HuH-7.5 (cell line): ENCODE results near the gene MEIS1.
A peak's percentile ranks its signal among the peaks of the same experiment; 100 is the strongest.

Experiments used
- DNase-seq: peaks from one replicate; pipeline ENCODE4 v3.0.0; 2011; ENCODE audit warnings: low spot score

The MEIS1 gene

DNA sequence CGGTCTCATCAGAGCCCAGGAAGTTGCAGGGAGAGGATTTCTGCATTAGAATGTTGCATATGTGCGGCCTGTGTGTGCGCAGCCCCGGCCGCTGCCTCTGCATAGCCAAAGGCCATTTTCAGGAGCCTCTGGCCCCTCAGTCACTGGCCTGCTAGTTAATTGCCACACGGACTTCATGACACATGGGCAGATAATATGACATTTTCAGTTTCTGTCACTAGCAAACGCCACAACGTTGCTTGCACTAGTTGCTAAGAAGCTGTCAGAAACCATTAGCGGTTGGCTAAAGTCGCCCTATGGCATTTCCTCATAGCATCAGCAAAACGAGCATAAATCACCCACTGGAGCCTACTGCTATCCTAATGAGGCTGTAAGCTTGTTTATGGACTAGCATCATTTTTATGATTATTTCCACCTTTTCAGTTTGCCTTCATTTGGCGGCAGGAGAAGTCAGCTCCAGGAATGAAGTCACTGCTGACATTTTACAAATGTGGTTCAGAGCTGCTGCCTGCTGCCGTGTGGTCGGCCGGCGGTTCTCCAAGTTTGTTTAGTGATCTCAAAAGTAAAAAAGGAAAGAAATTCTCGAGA lies 73.7 kb downstream of the MEIS1 start:
- no peak for DNase-seq

DNA sequence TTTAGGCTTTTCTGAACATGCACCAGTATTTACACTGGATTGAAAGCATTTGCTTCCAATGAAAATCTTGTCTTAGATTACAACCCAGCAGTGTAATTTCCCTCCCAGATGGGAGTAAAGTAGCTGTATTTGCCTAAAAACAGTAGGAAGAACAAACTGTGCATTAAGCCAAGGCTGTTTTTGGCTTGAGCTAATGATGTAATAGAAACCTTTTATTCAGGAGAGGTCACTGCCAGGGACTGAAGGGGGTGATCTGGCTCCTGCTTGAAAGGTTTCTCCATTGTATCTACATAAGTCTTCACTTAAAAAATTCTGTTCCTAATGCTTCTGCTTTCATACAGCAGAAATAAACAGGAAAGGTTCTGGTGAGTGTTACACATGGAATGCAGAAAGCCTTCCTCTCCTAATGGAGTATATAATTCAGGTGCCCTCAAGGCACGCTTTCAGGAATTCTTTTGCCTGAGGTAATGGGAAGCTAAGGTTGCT lies 74.4 kb downstream of the MEIS1 start:
- no peak for DNase-seq

DNA sequence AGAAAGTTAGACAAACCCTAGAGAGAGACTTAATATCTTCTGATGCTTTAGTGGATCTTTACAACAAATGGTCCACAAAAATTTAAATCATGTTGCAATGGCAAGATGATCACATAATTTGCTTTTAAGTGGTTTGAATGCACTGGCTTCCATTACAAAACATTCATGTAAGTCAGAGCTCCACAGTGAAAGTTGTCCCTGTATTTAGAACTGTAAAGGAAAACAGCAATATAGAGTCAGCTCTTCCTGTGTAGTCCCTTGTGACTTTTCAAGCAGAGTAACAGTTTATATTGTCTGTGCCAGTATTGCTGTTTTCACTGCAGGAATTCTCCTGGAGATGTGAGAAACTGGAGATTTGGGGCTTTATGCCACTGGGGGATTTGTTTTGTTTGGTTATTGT lies 77.7 kb downstream of the MEIS1 start:
- no peak for DNase-seq

DNA sequence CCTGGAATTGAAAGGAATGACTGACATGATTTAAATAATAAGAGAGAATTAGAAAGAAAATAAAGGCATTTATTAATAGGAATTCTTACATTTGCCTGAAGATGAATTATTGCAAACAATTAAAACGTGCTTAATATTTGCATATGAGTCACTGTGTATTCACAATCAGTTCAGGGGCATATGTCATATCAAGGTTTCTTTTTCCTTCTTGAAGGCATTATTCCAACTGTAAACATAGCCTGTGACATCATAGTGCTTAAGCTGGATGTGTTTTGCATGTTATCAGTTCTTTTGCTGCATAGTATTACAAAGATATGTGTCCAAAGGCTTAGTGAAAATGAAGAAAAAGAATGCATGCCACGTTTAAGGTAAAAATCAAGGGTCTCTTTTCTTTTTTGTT lies 80.8 kb downstream of the MEIS1 start:
- no peak for DNase-seq

DNA sequence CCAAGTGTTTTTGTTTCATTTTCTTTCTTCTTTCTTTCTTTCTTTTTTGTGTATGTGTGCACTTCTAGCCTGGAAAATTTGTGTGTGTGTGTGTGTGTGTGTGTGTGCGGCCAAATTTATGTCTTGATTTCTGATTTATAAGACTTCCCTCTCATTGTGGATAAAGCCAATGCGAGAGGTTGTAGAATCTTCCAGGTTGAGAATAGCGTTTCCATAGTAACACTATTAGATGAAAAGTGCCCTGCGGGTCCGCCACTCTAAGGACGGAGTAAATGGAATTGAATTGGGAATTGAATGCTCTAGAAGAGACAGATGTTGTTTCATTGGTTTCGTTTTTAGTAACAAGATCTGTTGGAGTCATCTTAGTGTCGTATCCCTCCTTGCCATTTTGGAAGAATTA lies 81.6 kb downstream of the MEIS1 start:
- no peak for DNase-seq

DNA sequence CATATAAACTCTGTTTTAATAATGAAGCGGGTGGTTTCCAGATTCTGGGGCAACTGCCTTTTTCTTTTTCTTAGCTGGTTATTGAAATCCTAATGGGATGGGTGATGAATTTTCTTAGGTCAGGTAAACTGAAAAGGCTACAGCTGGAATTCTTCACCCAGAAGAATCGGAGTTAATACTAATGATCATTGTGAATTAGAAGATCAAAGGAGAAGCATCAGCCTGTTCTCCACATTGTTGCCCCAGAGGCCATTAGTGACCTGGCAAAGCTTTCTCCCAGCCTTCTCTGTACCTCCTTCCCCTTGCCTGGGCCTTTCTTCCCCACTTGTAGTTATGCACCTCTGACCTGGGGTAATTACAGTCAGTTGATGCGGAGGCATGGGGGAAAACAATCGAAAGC lies 82.8 kb downstream of the MEIS1 start:
- DNase-seq = no peak

DNA sequence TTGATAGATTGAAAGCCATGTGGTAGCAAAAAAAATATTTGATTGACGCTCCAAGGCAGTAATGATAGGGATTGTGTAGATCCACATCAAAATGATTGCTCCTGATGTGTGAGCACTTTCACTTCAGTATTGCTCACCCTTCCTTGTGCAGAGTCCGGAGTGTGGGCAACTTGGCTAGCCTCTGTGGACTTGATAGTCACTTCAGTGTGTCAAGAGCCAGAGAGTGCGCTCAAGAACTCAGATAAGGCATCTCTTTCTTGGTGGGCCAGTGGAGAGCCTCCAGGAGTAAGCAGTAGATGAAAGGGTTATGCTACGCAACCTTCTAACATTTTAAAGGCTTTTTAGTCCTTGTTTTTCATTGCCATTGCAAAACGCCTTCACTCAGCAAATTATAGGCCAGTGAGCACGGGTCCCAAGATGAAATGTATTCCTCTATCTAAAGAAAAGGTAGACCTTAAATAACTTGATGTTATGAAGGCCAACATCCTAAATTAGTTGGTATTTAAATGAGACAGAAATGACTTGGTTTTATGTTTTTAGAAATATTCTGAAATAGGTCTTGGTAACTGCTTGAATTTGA lies 84.4 kb downstream of the MEIS1 start:
- no peak for DNase-seq

DNA sequence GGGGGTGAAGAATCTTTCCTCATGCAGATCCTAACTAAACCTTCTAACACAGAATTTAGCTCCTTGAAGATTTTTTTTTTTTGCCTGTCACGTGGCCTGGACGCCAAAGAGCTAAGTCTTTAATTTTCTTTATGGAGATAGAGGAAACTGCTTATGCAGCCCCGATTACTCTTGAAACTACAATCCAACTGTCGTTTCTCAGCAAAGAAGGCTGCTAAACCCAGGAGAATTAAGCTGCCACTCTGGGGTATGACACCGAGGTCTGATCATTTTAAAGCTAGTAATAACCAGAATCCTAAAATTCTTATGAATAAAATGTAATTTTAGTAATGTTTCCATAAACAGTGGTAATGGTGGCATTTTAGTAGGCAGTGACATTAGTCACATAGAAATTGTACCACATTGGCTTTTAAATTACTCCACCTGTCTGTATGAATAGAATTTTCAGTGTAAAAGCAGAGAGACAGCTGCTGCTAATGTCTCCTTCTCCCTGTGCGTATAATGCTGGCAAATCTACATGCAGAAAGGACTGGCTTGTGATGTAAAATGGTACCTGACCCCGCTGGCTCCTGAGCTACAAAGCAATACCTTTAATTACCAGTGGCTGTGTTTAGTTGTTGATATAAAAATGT lies 86.5 kb downstream of the MEIS1 start:
- DNase-seq = no peak

DNA sequence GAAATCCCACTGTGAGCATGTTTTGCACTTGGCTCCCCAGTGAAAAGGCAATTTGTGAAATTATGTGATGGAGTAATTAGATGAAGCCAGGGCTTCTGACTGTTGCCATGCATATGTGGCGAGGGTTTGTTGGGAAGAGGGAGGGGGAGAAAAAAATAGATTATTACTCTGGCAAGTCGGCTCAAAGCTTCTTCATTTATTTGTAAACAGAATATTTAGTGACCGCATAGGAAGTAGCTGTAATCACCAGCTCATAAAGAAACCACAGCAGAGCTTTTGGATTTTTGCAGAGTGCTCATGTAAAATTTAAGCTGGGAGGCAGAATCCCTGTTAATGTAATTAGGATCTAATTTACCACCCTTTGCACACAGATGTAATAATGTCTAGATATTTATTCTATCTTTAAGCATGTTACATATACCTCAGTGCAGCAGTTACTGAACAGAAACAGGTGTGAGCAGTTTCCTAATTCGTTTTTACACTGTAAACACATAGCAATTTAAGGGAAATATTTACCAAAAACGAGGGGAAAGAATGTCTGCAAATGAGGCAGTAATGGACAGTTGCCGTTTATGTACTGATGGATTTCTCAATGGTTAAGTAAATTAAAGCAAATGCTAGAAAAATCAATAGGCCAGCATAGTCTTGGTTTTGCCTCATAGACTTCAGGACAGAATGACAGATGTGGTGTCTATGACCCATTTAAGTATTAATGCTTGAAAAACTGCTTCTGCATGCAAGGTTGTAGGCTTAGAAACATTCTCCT lies 87.9 kb downstream of the MEIS1 start:
- DNase-seq = peak; percentile 17

DNA sequence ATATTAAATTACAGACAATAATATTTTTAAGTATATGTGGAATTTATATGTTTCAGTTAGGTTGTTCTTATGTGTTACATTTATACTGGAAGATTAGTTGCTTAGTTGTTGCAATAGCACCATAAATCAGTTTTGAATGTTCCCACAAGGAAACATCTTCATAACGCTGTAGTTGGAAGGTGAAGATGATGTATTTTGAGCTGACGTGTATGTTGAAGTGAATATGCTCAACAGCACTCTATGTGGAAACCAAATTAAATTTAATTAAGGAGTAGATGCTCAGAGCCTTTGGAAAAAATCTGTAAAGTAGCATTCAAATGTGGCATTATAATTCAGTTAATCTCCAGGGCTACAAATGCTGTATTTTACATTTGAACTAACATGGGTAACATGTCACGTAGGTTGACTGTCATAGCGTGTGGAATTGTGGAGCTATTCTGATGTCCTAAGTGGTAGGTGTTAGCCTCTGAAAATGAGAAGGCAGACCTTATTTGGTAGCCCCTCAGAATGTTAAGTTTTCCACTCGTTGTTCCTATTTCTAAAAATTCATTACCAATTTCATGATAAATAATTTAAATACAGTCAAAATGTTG lies 88.5 kb downstream of the MEIS1 start:
- no peak for DNase-seq

DNA sequence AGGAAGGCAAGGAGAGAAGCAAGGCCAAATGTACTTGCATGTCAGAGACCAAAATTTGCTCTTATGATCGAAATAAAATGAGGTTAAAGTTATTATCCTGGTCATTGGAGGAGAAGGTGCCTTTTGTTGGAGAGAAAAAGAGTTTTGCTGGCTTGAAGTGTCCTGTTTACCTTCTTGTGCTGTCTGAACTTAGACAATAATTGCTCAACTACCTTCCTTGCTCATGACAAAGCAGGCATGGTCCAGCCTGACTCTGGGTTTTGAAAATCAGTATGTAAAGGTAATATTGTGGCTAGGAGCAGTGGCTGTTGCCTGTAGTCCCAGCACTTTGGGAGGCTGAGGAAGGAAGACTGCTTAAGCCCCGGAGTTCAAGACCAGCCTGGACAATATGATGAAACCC lies 89.1 kb downstream of the MEIS1 start:
- DNase-seq = no peak

DNA sequence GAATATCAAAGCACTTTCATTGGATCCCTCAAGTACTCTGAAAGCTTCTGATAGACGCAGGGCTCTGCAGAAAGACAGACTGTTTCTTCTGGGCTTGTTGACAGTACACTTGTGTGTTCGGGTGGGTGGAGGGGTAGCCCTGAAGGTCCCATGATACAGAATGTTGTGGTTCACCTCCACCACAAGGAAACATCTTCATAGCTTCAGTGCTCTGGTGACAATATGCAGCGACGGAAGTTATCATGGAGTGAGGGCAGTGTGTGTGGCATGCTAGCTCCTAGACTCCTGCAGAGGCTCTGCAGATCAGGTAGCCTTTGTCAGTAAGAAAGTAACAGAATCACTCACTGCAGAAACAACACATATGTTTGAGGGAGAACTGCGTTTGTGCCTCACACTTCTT lies 90.7 kb downstream of the MEIS1 start:
- no peak for DNase-seq

DNA sequence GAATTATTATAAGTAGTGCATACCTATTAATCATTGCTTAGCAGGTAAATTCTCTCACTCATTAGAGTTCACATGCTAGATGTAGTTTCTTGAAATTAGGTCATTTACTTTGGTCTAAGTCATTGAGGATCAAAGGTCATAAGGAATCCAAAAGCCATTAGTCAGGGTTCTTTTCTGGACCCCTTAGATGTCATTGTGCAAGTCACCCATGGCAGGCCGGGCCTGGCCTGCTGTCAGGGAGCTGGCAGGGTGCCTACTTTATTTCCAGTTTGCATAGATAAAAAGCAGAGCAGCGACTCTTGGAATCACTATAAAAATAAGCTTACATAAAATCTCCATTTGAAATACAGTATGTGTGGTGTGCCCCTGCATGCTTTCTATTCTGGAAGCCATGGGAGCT lies 91.3 kb downstream of the MEIS1 start:
- no peak for DNase-seq

DNA sequence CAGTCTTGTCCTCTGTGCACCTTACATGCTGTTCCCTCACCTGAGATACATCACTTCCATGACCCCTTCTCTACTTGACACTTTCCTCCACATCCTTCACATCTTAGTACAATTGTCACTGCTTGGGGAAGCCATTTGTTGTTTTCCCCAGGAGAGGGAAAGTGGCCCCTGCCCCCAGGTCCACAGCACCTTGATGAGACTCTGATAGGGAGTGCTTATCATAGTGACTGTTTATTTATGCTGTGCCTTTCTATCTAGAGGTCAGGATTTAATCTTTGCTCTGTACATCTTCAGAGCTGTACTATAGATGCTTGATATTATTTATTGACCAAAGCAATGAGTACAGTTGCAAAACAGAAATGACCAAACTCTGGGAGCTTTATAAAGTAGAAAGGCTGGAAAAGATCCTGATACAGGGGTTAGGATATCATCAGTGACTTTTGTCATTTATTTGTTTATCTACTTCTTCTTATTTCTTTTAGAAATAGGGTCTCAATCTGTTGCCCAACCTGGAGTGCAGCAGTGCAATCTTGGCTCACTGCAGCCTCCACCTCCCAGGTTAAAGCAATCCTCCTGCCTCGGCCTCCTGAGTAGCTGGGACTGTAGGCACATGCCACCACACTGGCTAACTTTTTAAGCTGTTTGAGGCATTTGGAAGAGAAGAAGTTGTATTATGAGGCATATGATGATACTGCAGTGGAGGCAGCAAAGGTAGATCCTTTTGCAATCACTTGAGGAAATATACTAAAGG lies 94.2 kb downstream of the MEIS1 start:
- no peak for DNase-seq

DNA sequence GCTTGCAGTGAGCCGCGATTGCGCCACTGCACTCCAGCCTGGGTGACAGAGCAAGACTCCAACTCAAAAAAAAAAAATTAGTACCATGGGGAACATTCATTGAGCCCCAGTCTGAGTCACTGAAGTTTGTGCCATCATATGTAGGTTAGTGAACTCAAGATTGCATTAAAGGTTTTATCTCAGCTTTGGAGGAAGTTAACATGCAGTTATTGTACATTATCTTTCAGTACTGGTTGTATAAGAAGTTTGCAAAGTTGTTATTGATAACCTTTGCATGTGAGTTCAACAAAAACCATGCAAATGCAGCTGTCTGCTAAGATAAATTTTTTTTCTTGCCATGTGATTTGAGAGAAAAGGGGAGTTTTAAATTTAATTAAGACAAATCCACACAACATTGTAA lies 95.7 kb downstream of the MEIS1 start:
- DNase-seq = no peak

DNA sequence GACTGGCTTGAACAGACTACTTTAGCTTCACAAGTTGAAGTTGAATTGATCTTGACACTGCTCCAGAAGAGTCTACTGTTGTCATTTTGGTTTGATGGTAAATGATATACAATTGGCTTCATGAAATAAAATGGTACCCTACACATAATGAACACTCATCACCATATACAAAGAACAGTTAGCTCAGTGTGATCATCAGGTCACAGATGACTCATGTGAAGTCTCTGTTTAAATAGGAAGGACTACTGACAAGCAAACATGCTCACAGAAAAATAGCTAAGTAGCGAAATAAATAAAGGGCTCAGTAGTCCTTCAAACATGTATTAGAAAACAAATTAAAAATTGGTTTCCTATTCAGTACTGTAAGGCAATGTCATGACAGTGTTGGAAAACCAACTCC lies 96.2 kb downstream of the MEIS1 start:
- DNase-seq = no peak

DNA sequence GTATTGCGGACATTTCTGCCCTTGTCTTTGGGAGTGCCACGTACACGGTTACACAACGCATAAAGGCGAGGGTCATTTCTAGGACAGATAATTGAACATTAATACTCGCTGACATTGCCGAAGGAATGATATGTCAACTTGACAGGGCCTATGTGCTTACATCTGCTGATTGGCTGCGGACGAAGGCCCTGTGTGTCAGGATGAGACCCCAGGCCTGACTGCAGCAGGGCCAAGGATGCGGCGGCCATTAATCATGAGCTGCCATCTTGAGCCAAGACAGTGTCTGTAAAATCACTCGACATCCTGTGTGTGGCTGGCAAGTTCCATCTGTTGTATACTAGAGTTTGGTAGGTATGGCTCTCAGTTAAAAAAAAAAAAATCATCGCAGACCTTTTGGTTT lies 96.6 kb downstream of the MEIS1 start:
- no peak for DNase-seq

DNA sequence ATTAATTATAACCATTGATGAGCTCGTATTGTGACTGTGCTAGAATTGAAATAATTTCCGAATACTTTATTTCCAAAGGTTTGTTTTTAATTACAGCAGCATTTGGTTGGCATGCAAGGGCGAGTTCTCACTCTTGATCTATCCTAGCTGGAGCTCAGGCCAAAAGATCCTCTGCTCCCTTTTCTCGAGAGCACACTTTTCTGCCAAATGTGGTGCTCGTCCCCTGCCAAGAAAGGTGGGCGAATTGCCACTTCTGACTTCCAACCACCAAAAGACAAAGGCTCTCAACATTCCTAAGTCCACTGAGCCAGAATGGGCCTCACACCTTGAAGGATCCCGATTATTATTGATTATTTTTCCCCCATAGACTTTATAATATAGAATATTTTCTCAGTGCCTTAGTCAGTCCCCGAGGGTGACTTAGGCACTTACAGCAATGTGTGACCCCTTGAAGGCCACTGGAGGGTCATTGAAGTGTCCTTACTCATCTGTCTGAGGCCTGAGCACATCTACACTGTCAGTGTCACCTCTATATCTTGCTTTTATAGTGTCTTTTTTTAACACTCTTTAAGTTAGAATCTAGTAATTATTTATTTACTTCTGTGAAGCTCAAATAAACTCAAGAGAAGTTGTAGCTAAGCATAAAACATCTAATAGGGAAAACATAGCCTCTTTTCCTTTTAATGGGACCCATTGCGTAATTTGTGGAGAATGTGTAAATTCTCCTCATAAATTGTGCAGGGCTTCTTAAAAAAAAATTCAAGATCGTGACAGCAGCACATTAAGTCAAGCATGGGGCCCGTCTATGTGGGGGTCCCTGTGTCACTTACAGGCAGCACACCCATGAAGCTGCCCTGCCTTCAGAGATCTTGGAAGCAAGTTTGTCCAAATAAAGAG lies 98.3 kb downstream of the MEIS1 start:
- no peak for DNase-seq

DNA sequence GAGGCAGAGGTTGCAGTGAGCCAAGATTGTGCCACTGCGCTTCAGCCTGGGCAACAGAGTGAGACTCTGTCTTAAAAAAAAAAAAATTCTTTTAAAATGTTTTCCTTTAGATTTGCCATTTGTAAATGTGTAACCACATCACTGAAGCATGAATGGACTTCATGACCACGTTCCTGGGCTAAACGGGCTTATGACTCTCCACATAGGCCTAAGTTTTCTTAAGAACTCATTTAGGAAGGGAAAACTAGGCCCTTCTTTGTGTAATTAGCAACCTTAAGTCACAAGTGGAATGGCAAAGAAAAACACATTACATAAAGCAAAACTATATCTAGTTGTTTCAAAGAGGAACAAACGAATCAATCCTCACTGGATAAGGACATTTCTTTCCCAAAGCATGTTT lies 99.5 kb downstream of the MEIS1 start:
- no peak for DNase-seq

DNA sequence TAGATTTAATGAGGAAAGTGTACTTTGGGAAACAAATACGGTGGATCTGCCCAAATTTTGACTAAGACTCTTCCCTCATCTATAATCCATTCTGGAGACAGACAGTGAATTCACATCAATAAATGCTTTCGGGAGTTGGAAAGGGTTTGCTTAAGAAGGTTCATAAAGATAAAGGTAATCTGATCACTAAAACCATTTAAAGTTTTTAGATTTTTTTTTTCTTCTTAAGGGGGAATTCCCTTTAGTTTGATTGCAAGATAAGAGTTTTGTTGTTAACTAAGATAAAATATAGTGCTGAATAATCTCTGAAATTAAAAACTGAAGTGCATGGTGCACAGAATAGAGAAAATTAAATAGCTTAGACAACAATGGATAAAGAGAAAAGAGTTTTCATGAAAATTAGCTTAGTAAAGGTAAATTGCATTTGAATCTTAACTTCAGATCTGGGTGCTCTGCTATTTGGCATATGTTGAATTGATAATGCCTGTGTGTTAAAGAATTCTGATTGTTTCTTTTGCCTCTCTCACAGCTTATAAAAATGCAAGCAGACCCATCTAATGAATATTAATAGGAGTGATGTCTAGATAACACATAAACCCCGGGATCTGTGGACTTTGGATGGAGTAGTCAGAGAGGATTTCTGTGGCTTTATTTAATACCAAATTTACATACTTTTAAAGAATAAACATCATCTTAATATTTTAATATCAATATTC lies 100.8 kb downstream of the MEIS1 start:
- no peak for DNase-seq
